PC-3 (cell line): ENCODE measurements around the gene RNLS. TPM values are rescaled to one million over a fixed set of nuclear protein-coding genes. Genes with fewer than 3 reads are reported as not detected.

Source experiments
- ATAC-seq: fragments of 200-7000 bp; cut with Tn5 transposase; 2 replicates; pipeline ENCODE4 v1.9.1; 2020; ENCODE audit warnings: mild to moderate bottlenecking, moderate library complexity
- BruUV-seq: library from RNA; stranded (reverse); fragments of 400-500 nt; replicated peaks from 2 replicates; lab custom pipeline; 2021; lab: Mats Ljungman, UMichigan
- CTCF ChIA-PET: fragments of 300-600 bp; sonication (Branson Sonifier 250); formaldehyde crosslinking; loops from one replicate; lab custom pipeline; 2022; ENCODE audit warnings: antibody characterized with exemption; lab: Charles Lee
- POLR2A ChIA-PET: fragments of 300-600 bp; sonication (Branson Sonifier 250); formaldehyde crosslinking; loops from one replicate; lab custom pipeline; 2022; ENCODE audit warnings: antibody characterized with exemption; ENCODE audit not compliant: unreplicated experiment; lab: Charles Lee
- DNase-seq: peaks from one replicate; pipeline ENCODE4 v3.0.0-alpha.2; 2015
- H2AFZ ChIP-seq: fragments of 300-600 bp; sonication (generic); 2 replicates; pipeline ENCODE4 v1.6.0; 2016; ENCODE audit warnings: antibody characterized with exemption, low read length
- H3F3A ChIP-seq: fragments of 300-600 bp; sonication (generic); one replicate; pipeline ENCODE4 v1.6.0; 2017; ENCODE audit warnings: antibody characterized with exemption, low read length, control low read depth, mild to moderate bottlenecking; ENCODE audit not compliant: unreplicated experiment
- H3K27ac ChIP-seq: fragments of 300-600 bp; sonication (generic); 2 replicates; pipeline ENCODE4 v1.5.1; 2016; ENCODE audit warnings: mild to moderate bottlenecking, low read length
- H3K27me3 ChIP-seq: fragments of 300-600 bp; sonication (generic); 2 replicates; pipeline ENCODE4 v1.6.1; 2016; ENCODE audit warnings: low read length, mixed read lengths
- H3K36me3 ChIP-seq: fragments of 300-600 bp; sonication (generic); 2 replicates; pipeline ENCODE4 v1.6.1; 2016; ENCODE audit warnings: low read depth, mixed run types, low read length, mixed read lengths
- H3K4me1 ChIP-seq: fragments of 300-600 bp; sonication (generic); 2 replicates; pipeline ENCODE4 v1.5.1; 2016; ENCODE audit warnings: low read length; ENCODE audit not compliant: insufficient read depth
- H3K4me2 ChIP-seq: fragments of 300-600 bp; sonication (generic); 2 replicates; pipeline ENCODE4 v1.6.0; 2016; ENCODE audit warnings: low read length
- H3K4me3 ChIP-seq: fragments of 300-600 bp; sonication (generic); 2 replicates; pipeline ENCODE4 v1.5.1; 2016; ENCODE audit warnings: mild to moderate bottlenecking, low read length, mixed read lengths
- H3K79me2 ChIP-seq: fragments of 300-600 bp; sonication (generic); 2 replicates; pipeline ENCODE4 v1.6.1; 2017; ENCODE audit warnings: low read length, mixed read lengths
- H3K9ac ChIP-seq: fragments of 300-600 bp; sonication (generic); 2 replicates; pipeline ENCODE4 v1.6.0; 2016; ENCODE audit warnings: mild to moderate bottlenecking, low read length
- H3K9me2 ChIP-seq: fragments of 300-600 bp; sonication (generic); replicated peaks from 2 replicates; pipeline ENCODE4 v1.6.1; 2016; ENCODE audit warnings: mixed run types, low read length, mixed read lengths
- H3K9me3 ChIP-seq: fragments of 300-600 bp; sonication (generic); 2 replicates; pipeline ENCODE4 v1.6.1; 2016; ENCODE audit warnings: low read length, mixed read lengths
- H4K20me1 ChIP-seq: fragments of 300-600 bp; sonication (generic); 2 replicates; pipeline ENCODE4 v1.6.1; 2016; ENCODE audit warnings: low read length, mixed read lengths
- EZH2 ChIP-seq: fragments of 300-600 bp; sonication (generic); IDR thresholded peaks from one replicate; pipeline ENCODE4 v1.6.1; 2017; ENCODE audit warnings: antibody characterized with exemption, mild to moderate bottlenecking, low read length; ENCODE audit not compliant: unreplicated experiment
- EZH2phosphoT487 ChIP-seq: fragments of 300-600 bp; sonication (generic); IDR thresholded peaks from 2 replicates; pipeline ENCODE4 v1.6.1; 2018; ENCODE audit warnings: mild to moderate bottlenecking, antibody characterized with exemption, low read length, borderline replicate concordance
- intact Hi-C: fragments of 100-400 bp; cut with micrococcal nuclease; formaldehyde crosslinking; loops from 2 replicates; pipeline ENCODE4 v1.9.0; 2023
- total RNA-seq: library from RNA; depleted of rRNA; stranded (reverse); fragments of >200 nt; gene quantifications from 2 replicates; pipeline ENCODE4 v1.2.3, GENCODE V29; 2014
- TF ChIP-seq, protein P1 (sequence below): fragments of 300-600 bp; sonication (generic); conservative IDR thresholded peaks from 2 replicates; pipeline ENCODE4 v1.5.1; 2017; ENCODE audit warnings: antibody characterized with exemption, low read depth, mild to moderate bottlenecking, low read length

The RNLS gene
- total RNA-seq, 1 experiment from 2014 or later, result not detected

DNA sequence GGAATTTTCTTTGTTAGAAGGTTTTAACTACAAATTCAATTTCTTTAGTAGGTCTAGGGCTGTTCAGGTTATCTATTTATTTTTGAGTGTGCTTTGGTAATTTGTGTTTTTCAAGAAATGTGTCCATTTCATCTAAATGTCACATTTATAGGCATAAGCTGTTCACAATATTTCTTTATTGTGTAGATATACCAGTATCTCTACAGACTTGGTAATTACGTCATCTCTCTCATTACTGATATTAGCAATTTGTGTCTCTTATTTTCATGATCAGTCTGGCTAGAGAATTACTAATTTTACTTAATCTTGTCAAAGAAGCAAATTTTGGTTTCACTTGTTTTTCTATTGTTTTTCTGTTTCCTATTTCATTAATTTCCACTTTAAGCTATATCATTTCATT lies 152.0 kb downstream of the RNLS start:
- intact Hi-C loops, result no loop called here
- Histone ChIP-seq H4K20me1 (no peaks in the 10 kb centered on the region), H3K9ac (no peak overlapping the region), H3K4me2 (no peak overlapping the region), H3K4me3 (no peak overlapping the region), H3K27ac (no peak overlapping the region), H2AFZ (no peak overlapping the region), H3K36me3 (no peaks in the 10 kb centered on the region), H3K9me2 (no peaks in the 10 kb centered on the region), H3K4me1 (no peaks in the 10 kb centered on the region), H3F3A (no peaks in the 10 kb centered on the region), H3K79me2 (no peaks in the 10 kb centered on the region), H3K9me3 (no peaks in the 10 kb centered on the region), H3K27me3 (no peaks in the 10 kb centered on the region)
- ATAC-seq (no peak), DNase-seq (no peak)
- no peak for TF ChIP-seq EZH2
- TF ChIP-seq, protein P1, sequence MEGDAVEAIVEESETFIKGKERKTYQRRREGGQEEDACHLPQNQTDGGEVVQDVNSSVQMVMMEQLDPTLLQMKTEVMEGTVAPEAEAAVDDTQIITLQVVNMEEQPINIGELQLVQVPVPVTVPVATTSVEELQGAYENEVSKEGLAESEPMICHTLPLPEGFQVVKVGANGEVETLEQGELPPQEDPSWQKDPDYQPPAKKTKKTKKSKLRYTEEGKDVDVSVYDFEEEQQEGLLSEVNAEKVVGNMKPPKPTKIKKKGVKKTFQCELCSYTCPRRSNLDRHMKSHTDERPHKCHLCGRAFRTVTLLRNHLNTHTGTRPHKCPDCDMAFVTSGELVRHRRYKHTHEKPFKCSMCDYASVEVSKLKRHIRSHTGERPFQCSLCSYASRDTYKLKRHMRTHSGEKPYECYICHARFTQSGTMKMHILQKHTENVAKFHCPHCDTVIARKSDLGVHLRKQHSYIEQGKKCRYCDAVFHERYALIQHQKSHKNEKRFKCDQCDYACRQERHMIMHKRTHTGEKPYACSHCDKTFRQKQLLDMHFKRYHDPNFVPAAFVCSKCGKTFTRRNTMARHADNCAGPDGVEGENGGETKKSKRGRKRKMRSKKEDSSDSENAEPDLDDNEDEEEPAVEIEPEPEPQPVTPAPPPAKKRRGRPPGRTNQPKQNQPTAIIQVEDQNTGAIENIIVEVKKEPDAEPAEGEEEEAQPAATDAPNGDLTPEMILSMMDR, result no peak
- no peak for TF ChIP-seq EZH2phosphoT487
- POLR2A ChIA-PET, result no interaction called here
- CTCF ChIA-PET, result no interaction called here
- no TSS peak for BruUV-seq

DNA sequence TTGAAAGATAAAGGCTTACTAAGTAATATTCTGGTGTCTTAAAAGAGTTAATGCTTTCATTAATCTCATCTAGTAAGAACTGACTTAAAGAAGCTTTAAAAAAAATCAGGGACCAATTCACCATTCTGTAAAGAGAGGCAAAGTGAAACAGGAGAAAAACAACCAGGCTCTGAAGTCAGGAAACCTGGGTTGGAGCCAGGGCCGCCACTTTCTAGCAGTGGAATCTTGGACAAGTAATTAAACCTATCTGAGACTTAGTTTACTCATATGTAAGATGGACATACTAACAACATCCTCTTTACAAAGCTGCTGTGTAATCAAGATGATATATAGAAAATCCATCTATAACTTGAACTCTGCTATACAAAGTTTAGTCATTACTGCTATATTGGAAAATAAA lies 154.1 kb downstream of the RNLS start:
- Histone ChIP-seq H3K4me1 (no peaks in the 10 kb centered on the region), H3K4me3 (no peak overlapping the region), H3K79me2 (no peaks in the 10 kb centered on the region), H3K4me2 (no peak overlapping the region), H3K27me3 (no peaks in the 10 kb centered on the region), H3K27ac (no peak overlapping the region), H2AFZ (no peak overlapping the region), H3K9ac (no peak overlapping the region), H3F3A (no peaks in the 10 kb centered on the region), H4K20me1 (no peaks in the 10 kb centered on the region), H3K9me2 (no peaks in the 10 kb centered on the region), H3K9me3 (no peaks in the 10 kb centered on the region), H3K36me3 (no peaks in the 10 kb centered on the region)
- ATAC-seq, result no peak
- CTCF ChIA-PET, result no interaction called here
- BruUV-seq, result no TSS peak
- TF ChIP-seq EZH2 (no peak), EZH2phosphoT487 (no peak)
- TF ChIP-seq, protein P1, result no peak
- POLR2A ChIA-PET, result no interaction called here
- no peak for DNase-seq
- intact Hi-C loops, result no loop called here

DNA sequence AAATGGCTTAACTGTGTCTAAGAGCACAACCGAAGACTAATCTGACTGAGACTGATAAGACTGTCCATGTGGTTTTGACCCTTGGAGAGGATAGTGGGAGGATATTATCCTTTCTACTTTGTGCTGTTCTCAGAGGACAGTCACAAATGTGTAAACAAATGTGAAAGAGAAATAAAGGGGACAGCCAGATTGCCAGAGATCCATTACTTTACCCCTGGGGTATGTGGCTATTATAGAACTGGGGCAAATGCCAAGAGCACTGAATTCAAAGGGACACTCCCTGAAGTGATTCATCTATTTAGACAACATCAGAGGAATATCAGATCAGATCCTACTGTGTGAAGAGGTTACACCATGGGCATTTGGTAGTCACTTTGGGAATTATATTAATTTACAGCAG lies 154.7 kb downstream of the RNLS start:
- no TSS peak for BruUV-seq

More for the DNA sequence above, 154.7 kb downstream of the RNLS start:
- H2AFZ ChIP-seq, result no peak overlapping the region
- ATAC-seq, result no peak
- H4K20me1 ChIP-seq, result no peaks in the 10 kb centered on the region
- no peak for DNase-seq
- no peak for TF ChIP-seq EZH2
- TF ChIP-seq, protein P1, result no peak
- no peak for TF ChIP-seq EZH2phosphoT487
- no peaks in the 10 kb centered on the region for H3F3A ChIP-seq
- ChIA-PET CTCF (no interaction called here), POLR2A (no interaction called here)
- H3K79me2 ChIP-seq, result no peaks in the 10 kb centered on the region
- no peak overlapping the region for H3K4me3 ChIP-seq
- no peaks in the 10 kb centered on the region for H3K9me3 ChIP-seq
- no peaks in the 10 kb centered on the region for H3K36me3 ChIP-seq
- intact Hi-C loops, result no loop called here
- H3K9ac ChIP-seq, result no peak overlapping the region
- H3K4me1 ChIP-seq, result no peaks in the 10 kb centered on the region
- H3K4me2 ChIP-seq, result no peak overlapping the region
- no peaks in the 10 kb centered on the region for H3K27me3 ChIP-seq
- H3K27ac ChIP-seq, result no peak overlapping the region
- H3K9me2 ChIP-seq, result no peaks in the 10 kb centered on the region
